Measurements from ENCODE around the gene SIVA1.

SIVA1 gene

DNA sequence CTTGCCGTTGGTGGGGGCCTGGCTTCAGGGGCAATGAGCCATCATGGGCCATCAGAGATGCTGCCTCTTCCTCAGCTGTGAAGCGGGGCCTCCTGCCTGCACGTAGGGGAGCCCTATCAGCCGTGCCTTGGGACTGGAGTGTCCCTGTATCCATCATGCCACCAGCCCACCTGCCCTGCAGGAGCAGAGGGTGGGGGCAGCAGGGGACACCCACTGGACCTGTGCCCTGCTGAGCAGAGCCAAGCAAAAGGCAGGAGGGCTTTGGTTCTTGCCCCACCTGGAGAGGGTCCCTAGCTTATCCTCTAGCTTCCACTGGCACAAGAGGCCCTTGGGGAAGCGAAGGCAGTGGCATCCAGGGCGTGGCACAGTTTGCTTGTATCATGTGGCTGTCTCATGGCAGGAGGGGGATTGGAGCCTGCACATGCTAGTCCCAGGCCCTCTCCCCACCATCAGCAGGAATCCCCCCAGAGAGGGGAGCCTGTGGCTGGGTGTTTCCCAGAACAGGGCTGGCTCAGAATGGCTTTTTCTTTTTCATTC lies 18.8 kb upstream of the SIVA1 start:
- H3K4me3 ChIP-seq (ENCODE audit: low read depth in 1 of 2, low read length in 1 of 2): no peak overlapping the region
- no peaks in the 10 kb centered on the region for H3K36me3 ChIP-seq
- TF ChIP-seq, protein P1, sequence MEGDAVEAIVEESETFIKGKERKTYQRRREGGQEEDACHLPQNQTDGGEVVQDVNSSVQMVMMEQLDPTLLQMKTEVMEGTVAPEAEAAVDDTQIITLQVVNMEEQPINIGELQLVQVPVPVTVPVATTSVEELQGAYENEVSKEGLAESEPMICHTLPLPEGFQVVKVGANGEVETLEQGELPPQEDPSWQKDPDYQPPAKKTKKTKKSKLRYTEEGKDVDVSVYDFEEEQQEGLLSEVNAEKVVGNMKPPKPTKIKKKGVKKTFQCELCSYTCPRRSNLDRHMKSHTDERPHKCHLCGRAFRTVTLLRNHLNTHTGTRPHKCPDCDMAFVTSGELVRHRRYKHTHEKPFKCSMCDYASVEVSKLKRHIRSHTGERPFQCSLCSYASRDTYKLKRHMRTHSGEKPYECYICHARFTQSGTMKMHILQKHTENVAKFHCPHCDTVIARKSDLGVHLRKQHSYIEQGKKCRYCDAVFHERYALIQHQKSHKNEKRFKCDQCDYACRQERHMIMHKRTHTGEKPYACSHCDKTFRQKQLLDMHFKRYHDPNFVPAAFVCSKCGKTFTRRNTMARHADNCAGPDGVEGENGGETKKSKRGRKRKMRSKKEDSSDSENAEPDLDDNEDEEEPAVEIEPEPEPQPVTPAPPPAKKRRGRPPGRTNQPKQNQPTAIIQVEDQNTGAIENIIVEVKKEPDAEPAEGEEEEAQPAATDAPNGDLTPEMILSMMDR (IDR thresholded peaks at IDR 0.05): no peak
- peaks cover 5 to 7% of the 10 kb centered on the region in 2 experiments for H3K4me1 ChIP-seq (ENCODE audit: control insufficient read depth in 1 of 2, insufficient read depth in 1 of 2, low read depth in 1 of 2, low read length in 1 of 2)
- no peak overlapping the region for H3K27ac ChIP-seq
- H3K27me3 ChIP-seq: no peaks in the 10 kb centered on the region
- no peaks in the 10 kb centered on the region for H3K9me3 ChIP-seq

DNA sequence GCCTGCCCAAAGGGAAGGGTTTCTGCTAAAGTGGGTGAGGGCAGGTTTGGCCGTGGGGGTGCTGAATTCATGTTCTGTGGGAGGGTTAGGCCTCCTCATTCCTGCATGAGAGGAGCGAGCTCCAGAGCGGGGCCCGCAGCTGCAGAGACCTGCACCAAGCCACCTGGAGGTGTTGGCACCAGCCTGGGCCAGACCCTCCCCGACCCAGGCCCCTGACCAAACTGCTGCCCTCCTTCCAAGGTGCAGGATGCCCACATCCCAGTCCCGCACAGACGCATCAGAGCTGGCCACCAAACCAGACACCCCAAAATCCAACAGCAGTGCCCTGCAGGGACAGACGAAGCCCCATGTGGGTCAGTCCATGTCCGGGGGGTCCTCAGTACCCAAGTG lies 18.4 kb upstream of the SIVA1 start:
- Histone ChIP-seq H3K27ac (no peak overlapping the region), H3K9me3 (no peaks in the 10 kb centered on the region), H3K4me1 (ENCODE audit: control insufficient read depth in 1 of 2, insufficient read depth in 1 of 2, low read depth in 1 of 2, low read length in 1 of 2) (peaks cover 5 to 7% of the 10 kb centered on the region in 2 experiments), H3K4me3 (ENCODE audit: low read depth in 1 of 2, low read length in 1 of 2) (no peak overlapping the region), H3K36me3 (no peaks in the 10 kb centered on the region), H3K27me3 (no peaks in the 10 kb centered on the region)
- TF ChIP-seq, protein P1 (IDR thresholded peaks at IDR 0.05): no peak

DNA sequence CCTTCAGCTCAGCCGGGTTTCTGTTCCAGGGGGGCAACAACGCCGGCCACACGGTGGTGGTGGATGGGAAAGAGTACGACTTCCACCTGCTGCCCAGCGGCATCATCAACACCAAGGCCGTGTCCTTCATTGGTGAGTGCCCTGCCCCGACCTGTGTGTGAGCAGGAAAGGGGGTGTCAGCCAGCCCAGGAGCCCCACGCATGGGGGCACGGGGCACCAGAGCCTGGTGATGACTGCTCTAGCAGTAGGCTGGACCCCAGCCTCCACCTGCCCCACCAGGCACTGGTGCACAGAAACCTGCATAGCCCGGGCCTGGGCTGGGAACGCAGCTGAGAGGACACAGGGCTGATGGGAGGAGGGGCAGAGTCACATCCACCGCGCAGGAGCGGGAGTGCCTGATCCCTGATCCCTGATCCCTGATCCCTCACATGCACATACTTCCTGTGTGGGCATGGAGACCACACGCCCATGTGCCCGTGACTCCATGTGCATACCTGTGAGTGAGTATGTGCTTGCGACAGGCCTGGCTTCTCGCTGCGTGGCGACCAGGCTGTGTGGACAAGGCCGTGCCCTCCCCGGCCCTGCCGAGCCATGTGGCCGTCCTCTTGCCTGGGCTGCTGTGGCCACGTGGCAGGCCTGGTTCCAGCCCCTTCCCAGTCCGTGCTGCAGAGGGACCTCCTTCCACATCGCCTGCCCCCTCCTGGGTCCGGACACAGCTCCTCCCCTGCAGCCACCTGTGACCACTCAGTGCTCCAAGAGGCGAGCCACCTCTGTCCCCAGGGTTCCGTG lies 17.8 kb upstream of the SIVA1 start:
- H3K4me1 ChIP-seq (ENCODE audit: control insufficient read depth in 1 of 2, insufficient read depth in 1 of 2, low read depth in 1 of 2, low read length in 1 of 2): peaks cover 5 to 7% of the 10 kb centered on the region in 2 experiments
- no peak overlapping the region for H3K4me3 ChIP-seq (ENCODE audit: low read depth in 1 of 2, low read length in 1 of 2)
- no peaks in the 10 kb centered on the region for H3K36me3 ChIP-seq
- no peaks in the 10 kb centered on the region for H3K9me3 ChIP-seq
- no peaks in the 10 kb centered on the region for H3K27me3 ChIP-seq
- TF ChIP-seq, protein P1 (IDR thresholded peaks at IDR 0.05): no peak
- H3K27ac ChIP-seq: no peak overlapping the region

DNA sequence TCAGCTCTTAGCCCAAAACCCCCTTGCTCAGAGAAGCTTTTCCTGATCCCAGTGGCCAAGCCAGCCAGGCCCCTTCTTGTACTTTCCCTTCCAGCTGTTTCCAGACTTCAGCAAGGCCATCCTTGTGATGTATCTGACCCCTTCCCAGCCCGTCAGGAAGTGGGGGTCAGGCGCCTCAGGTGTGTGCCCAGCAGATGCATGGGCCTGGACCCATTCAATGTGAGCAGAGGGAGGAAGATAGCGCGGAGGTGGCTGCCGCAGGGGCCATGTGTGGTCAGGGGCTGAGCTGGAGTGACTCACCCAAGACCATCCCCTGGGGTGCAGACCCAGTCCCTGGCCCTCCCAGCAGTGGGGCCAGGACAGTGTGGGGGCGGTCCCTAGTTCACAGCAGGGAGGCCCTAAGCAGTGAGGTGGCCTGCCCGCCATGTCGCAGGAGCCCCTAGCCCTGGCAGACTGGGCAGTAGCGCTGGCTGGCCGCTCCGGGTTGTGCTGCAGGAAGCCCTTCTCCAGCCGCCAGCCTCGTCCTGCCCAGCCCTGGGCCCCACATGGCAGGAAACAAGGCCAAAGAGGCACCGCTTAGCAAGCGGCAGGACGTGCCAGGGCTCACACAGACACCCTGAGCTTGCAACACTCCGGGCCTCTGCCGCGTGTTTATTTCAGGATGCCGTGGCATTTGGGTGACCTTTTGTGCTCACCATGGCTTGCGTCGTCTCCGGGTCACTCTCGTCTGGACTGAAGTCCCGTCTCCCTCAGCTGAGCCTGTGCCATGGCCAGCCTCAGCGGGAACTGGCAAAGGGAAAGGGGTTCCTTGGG lies 16.9 kb upstream of the SIVA1 start:
- TF ChIP-seq, protein P1 (IDR thresholded peaks at IDR 0.05): no peak
- Histone ChIP-seq H3K27ac (no peak overlapping the region), H3K27me3 (no peaks in the 10 kb centered on the region), H3K4me3 (ENCODE audit: low read depth in 1 of 2, low read length in 1 of 2) (no peak overlapping the region), H3K9me3 (no peaks in the 10 kb centered on the region), H3K36me3 (no peaks in the 10 kb centered on the region), H3K4me1 (ENCODE audit: control insufficient read depth in 1 of 2, insufficient read depth in 1 of 2, low read depth in 1 of 2, low read length in 1 of 2) (peaks cover 5 to 7% of the 10 kb centered on the region in 2 experiments)

DNA sequence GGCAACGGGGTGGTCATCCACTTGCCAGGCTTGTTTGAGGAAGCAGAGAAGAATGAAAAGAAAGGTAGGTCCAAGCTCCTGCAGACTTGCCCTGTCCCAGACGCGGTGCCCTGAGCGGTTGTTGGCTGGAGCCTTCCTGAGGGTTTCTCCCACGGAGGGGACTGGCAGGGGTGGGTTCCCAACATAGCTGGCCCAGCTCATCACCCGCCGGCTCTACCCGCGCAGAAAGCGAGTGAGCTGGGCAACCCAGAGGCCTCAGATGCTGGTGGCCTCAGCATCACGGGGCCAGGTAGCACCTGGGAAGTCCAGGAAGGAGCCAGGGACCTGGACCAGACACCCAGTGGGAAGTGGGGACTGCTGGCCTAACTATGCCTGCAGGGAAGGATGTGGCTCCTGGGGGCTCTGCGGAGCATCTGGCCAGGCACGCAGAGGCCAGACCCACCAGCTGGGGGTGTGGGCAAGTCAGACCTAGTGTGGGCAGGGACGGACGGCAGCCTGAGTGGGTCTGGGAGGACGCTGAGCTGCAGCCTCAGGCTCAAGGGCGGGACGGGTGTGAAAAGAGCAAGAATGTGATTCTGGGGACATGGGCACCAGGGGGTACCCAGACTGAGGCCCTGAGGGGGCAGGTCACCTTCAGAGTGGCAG lies 14.4 kb upstream of the SIVA1 start:
- TF ChIP-seq, protein P1 (IDR thresholded peaks at IDR 0.05): no peak
- H3K4me3 ChIP-seq (ENCODE audit: low read depth in 1 of 2, low read length in 1 of 2): no peak overlapping the region
- peaks cover 5 to 7% of the 10 kb centered on the region in 2 experiments for H3K4me1 ChIP-seq (ENCODE audit: control insufficient read depth in 1 of 2, insufficient read depth in 1 of 2, low read depth in 1 of 2, low read length in 1 of 2)
- H3K27me3 ChIP-seq: no peaks in the 10 kb centered on the region
- H3K27ac ChIP-seq: no peak overlapping the region
- H3K9me3 ChIP-seq: no peaks in the 10 kb centered on the region
- no peaks in the 10 kb centered on the region for H3K36me3 ChIP-seq

All from neutrophil (primary cell).